HepG2 (cell line): ENCODE measurements around the gene MSRB3.

Source experiments
- CTCF ChIP-seq: sonication (generic); formaldehyde crosslinking; IDR thresholded peaks from 2 replicates; pipeline ENCODE4 v1.5.0; 2020; ENCODE audit warnings: mild to moderate bottlenecking, missing genetic modification reagents, moderate library complexity
- MTA3 ChIP-seq: sonication (generic); formaldehyde crosslinking; IDR thresholded peaks from 2 replicates; pipeline ENCODE4 v1.4.0; 2020; ENCODE audit warnings: missing genetic modification reagents
- MXI1 ChIP-seq: IDR thresholded peaks from 3 replicates; pipeline ENCODE4 v1.6.1; 2012; ENCODE audit warnings: low read depth, low read length, inconsistent platforms, borderline replicate concordance
- SP1 ChIP-seq, 2 experiments: fragments of 450-650 bp in 1 of 2; sonication (generic) in 1 of 2; formaldehyde crosslinking in 1 of 2; IDR thresholded peaks; 2 replicates each; pipeline versions ENCODE4 v1.4.0 to v1.6.1; 2016 to 2020; ENCODE audit warnings: missing genetic modification reagents in 1 of 2
- ZNF572 ChIP-seq: sonication (generic); formaldehyde crosslinking; IDR thresholded peaks from 2 replicates; pipeline ENCODE4 v1.5.1; 2020; ENCODE audit warnings: mild to moderate bottlenecking, missing genetic modification reagents

GRCh38 chr12:65391711-65392110, 113.2 kb downstream of the MSRB3 start:
- TF ChIP-seq CTCF (no peak), ZNF572 (CRISPR knock-in tag) (no peak), SP1 (IDR thresholded peaks at IDR 0.05) (no peak), SP1 (CRISPR knock-in tag; IDR thresholded peaks at IDR 0.05) (no peak), MTA3 (CRISPR knock-in tag) (no peak), MXI1 (no peak)
